ENCODE data around the gene KCTD17. TPM values are rescaled to one million over a fixed set of nuclear protein-coding genes. Genes with fewer than 3 reads are reported as not detected.

Gene KCTD17
- total RNA-seq, 1 donor from 2014 or later: 8.9 TPM

GRCh38 chr22:37111156-37111717 lies 59.7 kb downstream of the KCTD17 start:
- ATAC-seq (ENCODE audit: poor library complexity) (no peak), DNase-seq (no peak)
- intact Hi-C loops (cut with DNase I): no loop called here

DNA sequence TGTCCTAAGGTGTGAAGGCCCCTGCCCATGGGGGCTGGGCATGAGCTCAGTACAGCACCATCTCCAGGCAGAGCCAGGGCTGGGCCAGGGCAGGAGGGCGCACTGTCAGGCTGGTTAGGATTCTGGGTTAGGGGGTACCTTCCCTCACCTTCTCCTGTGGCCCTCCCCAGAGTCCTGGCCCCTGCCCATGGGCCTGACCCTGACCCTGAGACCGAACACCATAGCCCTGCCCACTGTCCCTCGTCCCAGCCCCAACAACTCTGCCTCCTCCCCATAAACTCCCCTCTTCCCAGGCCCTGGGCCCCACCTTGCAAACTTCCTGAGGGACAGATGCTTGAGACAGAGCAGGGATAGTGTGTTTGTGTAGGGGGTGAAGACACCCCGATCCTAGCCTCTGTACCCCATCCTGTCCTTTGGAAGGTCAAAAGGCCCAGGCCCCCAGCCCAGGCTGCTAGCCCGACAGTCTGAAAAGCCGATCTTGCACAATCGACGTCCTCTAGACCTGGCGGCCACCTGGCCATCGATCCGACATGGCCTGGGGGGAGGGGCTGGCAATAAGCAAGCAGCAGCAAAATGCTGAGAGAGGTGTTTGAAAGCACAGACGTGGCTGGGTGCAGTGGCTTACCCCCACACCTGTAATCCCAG lies 60.7 kb downstream of the KCTD17 start:
- no peak for ATAC-seq (ENCODE audit: poor library complexity)
- DNase-seq: no peak
- intact Hi-C loops (cut with DNase I): no loop called here

Other genes starting within 250 kb of the KCTD17 start
- gene PVALB, start 234.7 kb upstream of the KCTD17 start, total RNA-seq: not detected
- 7.1 TPM for gene NCF4, start 190.7 kb upstream of the KCTD17 start, total RNA-seq
- 2.2 TPM for gene CSF2RB, start 138.1 kb upstream of the KCTD17 start, total RNA-seq
- gene TST, start 32.3 kb upstream of the KCTD17 start, total RNA-seq: 63.5 TPM
- gene MPST, start 32.0 kb upstream of the KCTD17 start, total RNA-seq: 60.3 TPM
- gene TMPRSS6, start 58.0 kb downstream of the KCTD17 start, total RNA-seq: not detected
- 0.75 TPM for gene IL2RB, start 98.2 kb downstream of the KCTD17 start, total RNA-seq
- 1.5 TPM for gene C1QTNF6, start 136.5 kb downstream of the KCTD17 start, total RNA-seq
- not detected for gene SSTR3, start 160.7 kb downstream of the KCTD17 start, total RNA-seq
- 4.1 TPM for gene RAC2, start 192.5 kb downstream of the KCTD17 start, total RNA-seq
- gene CYTH4, start 230.8 kb downstream of the KCTD17 start, total RNA-seq: 7.0 TPM